ENCODE data around the gene NAT14.

NAT14 gene

DNA sequence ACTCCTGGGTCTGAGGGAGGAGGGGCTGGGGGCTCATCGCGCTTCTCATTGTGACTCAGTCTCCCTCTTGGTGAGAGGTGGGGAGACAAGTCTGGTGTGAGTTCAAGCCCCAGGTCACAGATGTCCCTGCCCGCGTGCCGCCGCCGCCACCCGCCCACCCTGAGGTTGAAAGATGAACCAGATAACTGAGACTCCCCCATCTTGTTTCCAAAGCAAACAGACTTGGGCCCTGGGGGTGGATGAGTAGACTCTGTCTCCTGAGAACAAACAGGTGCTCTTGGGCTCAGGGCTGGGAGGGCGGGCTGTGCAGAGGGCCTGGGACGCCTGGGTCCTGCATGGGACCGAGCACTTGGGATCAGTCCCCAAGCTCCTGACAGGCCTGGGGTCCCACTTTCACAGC, 51.4 kb downstream of the NAT14 start:
- TF ChIP-seq SIN3A (IDR thresholded peaks at IDR 0.05; ENCODE audit: borderline replicate concordance, insufficient read depth, low read length) (no peak), TAF1 (IDR thresholded peaks at IDR 0.05; ENCODE audit: borderline replicate concordance, insufficient read depth, low read length) (no peak), POLR2AphosphoS5 (IDR thresholded peaks at IDR 0.05; ENCODE audit: low read depth, low read length) (no peak), FOXP2 (optimal IDR thresholded peaks at IDR 0.05; ENCODE audit: borderline replicate concordance, extremely low read depth, extremely low read length, insufficient read depth) (no peak)
- TF ChIP-seq, protein P1, sequence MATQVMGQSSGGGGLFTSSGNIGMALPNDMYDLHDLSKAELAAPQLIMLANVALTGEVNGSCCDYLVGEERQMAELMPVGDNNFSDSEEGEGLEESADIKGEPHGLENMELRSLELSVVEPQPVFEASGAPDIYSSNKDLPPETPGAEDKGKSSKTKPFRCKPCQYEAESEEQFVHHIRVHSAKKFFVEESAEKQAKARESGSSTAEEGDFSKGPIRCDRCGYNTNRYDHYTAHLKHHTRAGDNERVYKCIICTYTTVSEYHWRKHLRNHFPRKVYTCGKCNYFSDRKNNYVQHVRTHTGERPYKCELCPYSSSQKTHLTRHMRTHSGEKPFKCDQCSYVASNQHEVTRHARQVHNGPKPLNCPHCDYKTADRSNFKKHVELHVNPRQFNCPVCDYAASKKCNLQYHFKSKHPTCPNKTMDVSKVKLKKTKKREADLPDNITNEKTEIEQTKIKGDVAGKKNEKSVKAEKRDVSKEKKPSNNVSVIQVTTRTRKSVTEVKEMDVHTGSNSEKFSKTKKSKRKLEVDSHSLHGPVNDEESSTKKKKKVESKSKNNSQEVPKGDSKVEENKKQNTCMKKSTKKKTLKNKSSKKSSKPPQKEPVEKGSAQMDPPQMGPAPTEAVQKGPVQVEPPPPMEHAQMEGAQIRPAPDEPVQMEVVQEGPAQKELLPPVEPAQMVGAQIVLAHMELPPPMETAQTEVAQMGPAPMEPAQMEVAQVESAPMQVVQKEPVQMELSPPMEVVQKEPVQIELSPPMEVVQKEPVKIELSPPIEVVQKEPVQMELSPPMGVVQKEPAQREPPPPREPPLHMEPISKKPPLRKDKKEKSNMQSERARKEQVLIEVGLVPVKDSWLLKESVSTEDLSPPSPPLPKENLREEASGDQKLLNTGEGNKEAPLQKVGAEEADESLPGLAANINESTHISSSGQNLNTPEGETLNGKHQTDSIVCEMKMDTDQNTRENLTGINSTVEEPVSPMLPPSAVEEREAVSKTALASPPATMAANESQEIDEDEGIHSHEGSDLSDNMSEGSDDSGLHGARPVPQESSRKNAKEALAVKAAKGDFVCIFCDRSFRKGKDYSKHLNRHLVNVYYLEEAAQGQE (IDR thresholded peaks at IDR 0.05; ENCODE audit: insufficient read depth in 1 of 2, low read depth in 2 of 2, low read length in 2 of 2), result no peak
